Ishikawa (cell line): ENCODE measurements around the gene LATS2.

Experiments used
- CEBPB ChIP-seq: IDR thresholded peaks from 2 replicates; pipeline ENCODE4 v1.6.1; 2012
- CREB1 ChIP-seq: IDR thresholded peaks from 2 replicates; pipeline ENCODE4 v1.6.1; 2012; ENCODE audit warnings: low read depth
- RAD21 ChIP-seq: IDR thresholded peaks from 2 replicates; pipeline ENCODE4 v1.6.1; 2012; ENCODE audit warnings: low read depth
- TF ChIP-seq, protein P1 (sequence below): IDR thresholded peaks from 2 replicates; pipeline ENCODE4 v1.6.1; 2012; ENCODE audit warnings: low read depth, mild to moderate bottlenecking

- no peak for TF ChIP-seq CEBPB
- TF ChIP-seq, protein P1, sequence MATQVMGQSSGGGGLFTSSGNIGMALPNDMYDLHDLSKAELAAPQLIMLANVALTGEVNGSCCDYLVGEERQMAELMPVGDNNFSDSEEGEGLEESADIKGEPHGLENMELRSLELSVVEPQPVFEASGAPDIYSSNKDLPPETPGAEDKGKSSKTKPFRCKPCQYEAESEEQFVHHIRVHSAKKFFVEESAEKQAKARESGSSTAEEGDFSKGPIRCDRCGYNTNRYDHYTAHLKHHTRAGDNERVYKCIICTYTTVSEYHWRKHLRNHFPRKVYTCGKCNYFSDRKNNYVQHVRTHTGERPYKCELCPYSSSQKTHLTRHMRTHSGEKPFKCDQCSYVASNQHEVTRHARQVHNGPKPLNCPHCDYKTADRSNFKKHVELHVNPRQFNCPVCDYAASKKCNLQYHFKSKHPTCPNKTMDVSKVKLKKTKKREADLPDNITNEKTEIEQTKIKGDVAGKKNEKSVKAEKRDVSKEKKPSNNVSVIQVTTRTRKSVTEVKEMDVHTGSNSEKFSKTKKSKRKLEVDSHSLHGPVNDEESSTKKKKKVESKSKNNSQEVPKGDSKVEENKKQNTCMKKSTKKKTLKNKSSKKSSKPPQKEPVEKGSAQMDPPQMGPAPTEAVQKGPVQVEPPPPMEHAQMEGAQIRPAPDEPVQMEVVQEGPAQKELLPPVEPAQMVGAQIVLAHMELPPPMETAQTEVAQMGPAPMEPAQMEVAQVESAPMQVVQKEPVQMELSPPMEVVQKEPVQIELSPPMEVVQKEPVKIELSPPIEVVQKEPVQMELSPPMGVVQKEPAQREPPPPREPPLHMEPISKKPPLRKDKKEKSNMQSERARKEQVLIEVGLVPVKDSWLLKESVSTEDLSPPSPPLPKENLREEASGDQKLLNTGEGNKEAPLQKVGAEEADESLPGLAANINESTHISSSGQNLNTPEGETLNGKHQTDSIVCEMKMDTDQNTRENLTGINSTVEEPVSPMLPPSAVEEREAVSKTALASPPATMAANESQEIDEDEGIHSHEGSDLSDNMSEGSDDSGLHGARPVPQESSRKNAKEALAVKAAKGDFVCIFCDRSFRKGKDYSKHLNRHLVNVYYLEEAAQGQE = no peak
- no peak for TF ChIP-seq CREB1
- no peak for TF ChIP-seq RAD21
Measured at GRCh38 chr13:20993661-20994440, 67.5 kb downstream of the LATS2 start.
